ENCODE measurements around the gene CAVIN1.
"Not testable (repeated sequence)": the region's sequence is repeated elsewhere in the genome, so short reads cannot be mapped to it uniquely, and the experiment has no call there.

Gene CAVIN1

DNA sequence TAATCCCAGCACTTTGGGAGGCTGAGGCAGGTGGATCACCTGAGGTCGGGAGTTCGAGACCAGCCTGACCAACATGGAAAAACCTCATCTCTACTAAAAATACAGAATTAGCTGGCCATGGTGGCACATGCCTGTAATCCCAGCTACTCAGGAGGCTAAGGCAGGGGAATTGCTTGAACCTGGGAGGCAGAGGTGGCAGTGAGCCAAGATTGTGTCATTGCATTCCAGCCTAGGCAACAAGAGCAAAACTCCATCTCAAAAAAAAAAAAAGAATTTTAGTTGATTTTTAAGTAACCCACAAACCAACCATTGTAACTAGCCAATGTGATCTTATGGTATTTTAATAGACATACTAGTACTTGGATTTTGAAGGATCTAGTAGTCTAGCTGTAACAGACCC is 62.7 kb downstream of the CAVIN1 start:
- H3K27me3 ChIP-seq (ENCODE audit: control insufficient read depth, insufficient read depth, low read length); H3K27ac ChIP-seq (ENCODE audit: low read depth, low read length); H3K9ac ChIP-seq (ENCODE audit: low read length); H3K36me3 ChIP-seq (ENCODE audit: control insufficient read depth, insufficient read depth, low read length); H3K4me3 ChIP-seq (ENCODE audit: low read length): not testable (repeated sequence)
- H3K4me1 ChIP-seq (ENCODE audit: control insufficient read depth, insufficient read depth, low read length), result peaks cover 11% of the 10 kb centered on the region

DNA sequence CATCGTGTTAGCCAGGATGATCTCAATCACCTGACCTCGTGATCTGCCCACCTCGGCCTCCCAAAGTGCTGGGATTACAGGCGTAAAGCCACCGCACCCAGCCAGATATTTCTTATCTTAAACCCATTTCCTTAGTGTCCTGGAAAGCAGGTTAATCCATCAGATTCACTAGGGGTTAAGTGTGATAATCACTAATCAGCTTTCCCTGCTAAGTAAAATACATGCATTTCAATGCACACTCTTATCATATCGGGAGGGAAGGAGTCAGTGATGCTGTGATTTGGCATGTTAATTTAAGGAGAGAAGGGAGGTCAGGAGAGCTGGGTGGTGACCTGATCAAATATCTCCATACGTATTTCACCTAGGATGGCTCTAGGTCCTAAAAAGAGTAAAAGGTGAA is 63.9 kb downstream of the CAVIN1 start:
- Histone ChIP-seq H3K36me3 (ENCODE audit: control insufficient read depth, insufficient read depth, low read length) (no peaks in the 10 kb centered on the region), H3K27ac (ENCODE audit: low read depth, low read length) (no peak overlapping the region), H3K4me3 (ENCODE audit: low read length) (no peak overlapping the region), H3K27me3 (ENCODE audit: control insufficient read depth, insufficient read depth, low read length) (no peaks in the 10 kb centered on the region), H3K4me1 (ENCODE audit: control insufficient read depth, insufficient read depth, low read length) (peaks cover 9% of the 10 kb centered on the region), H3K9ac (ENCODE audit: low read length) (no peak overlapping the region)

DNA sequence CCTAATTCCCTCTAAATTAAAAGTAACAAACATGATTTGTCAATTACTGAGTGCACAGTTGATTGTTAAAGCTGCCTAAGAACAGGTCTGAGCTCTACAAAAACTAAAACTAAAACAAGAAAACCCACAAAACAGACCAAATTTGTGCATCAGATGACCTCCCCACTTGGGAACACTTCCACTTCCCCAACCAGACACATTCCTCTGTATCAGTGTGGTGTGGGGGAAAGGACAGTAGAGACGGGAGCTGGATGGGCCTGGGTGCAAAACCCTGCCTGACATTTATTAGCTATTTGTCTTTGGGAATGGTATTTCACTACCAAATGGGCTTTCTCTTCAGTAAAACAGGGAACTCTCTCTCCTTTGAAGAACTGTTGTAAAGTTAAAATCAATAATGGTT is 64.6 kb downstream of the CAVIN1 start:
- no peaks in the 10 kb centered on the region for H3K36me3 ChIP-seq (ENCODE audit: control insufficient read depth, insufficient read depth, low read length)
- no peak overlapping the region for H3K27ac ChIP-seq (ENCODE audit: low read depth, low read length)
- no peaks in the 10 kb centered on the region for H3K27me3 ChIP-seq (ENCODE audit: control insufficient read depth, insufficient read depth, low read length)
- H3K4me1 ChIP-seq (ENCODE audit: control insufficient read depth, insufficient read depth, low read length), result peaks cover 4% of the 10 kb centered on the region
- H3K4me3 ChIP-seq (ENCODE audit: low read length), result no peak overlapping the region
- no peak overlapping the region for H3K9ac ChIP-seq (ENCODE audit: low read length)

DNA sequence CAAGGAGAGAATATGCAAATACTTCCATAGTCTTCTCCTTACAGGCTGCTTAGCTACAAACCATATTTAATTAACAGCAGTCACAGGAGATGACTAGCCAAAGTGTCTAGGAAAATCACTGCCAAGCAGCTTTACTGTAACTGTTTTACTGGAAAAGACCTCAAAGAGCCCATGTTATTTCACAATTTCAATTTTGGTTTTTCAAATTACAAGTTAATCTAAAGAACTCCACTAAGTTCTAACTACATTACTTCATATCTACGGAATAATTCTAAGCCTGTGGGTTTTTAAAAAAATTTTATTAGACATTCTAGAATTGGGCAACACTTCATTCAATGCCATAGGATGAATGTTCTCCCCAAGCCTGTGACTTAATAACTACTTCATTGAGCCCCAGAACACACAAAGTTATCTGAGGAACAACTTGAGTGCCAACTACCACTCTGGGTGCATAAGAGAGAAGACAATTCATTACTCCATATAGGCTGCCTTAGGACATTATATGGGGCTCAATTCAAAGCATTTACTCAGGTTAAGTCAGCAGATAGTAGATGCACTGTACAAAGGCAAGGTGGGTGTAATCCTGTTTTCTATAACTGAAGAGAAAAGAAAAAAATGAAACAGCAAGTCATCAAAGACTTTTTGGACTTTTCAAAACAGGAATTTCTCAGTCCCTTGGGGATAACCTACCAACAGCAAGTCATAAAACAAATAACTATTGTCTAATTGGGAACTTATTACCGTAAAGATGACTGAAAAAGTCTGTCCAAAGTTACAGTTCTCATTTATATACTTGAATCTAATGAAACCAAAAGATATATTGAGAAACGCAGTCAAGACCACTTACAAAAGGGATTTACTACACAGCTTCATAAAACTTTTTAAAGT is 67.9 kb downstream of the CAVIN1 start:
- Histone ChIP-seq H3K36me3 (ENCODE audit: control insufficient read depth, insufficient read depth, low read length) (no peaks in the 10 kb centered on the region), H3K4me3 (ENCODE audit: low read length) (no peak overlapping the region), H3K9ac (ENCODE audit: low read length) (no peak overlapping the region), H3K4me1 (ENCODE audit: control insufficient read depth, insufficient read depth, low read length) (no peaks in the 10 kb centered on the region), H3K27me3 (ENCODE audit: control insufficient read depth, insufficient read depth, low read length) (no peaks in the 10 kb centered on the region), H3K27ac (ENCODE audit: low read depth, low read length) (no peak overlapping the region)
